ENCODE data around the gene PLA2G4D.

The PLA2G4D gene

DNA sequence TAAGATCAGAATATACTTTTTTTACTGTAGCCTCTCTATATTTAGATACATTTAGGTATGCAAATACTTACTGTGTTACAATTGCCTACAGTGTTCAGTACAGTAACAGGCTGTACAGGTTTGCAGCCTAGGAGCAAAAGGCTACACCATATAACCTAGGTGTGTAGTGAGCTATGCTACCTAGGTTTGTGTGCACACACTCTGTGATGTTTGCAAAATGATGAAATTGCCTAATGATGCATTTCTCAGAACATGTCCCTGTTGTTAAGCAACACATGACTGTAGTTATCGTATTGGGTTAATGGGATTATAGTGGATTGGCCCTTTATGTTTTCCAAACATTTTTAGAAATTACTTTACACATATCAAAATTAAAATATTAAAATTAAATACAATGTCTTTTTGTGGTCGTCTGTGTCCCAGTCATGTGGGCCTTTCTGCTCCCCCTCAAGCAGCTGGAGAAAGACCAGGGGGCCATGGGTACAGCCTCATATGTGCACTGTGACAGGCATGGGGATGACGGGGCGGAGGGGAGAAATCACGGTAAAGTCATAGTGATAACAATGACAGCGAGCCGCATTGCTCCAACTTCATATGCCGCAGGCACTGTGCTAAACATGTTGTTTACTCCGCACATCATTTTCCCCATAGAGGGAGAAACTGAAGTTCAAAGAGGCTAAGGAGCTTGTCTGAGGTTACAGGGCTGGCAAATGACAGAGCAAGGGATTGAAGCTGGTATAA, 46.1 kb downstream of the PLA2G4D start:
- DNase-seq, result no peak

DNA sequence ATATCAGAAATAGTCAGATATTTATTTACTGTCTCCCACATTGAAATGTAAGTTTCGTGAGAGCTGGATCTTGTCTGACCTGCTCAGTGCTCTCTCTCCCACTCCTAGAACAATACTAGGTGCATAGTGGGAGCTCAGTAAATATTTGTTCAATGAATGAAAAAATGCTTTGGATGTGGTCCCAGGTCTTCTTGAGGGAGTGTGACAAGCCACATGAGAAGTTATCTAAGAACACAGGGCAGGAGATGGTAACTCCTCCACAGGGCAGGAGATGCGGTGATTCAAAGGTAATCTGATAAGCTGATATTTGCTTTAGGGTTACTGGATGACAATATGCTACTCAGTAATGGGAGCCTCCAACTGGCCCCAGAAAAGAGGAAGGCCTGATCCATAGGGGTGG, 47.8 kb downstream of the PLA2G4D start:
- no peak for DNase-seq

DNA sequence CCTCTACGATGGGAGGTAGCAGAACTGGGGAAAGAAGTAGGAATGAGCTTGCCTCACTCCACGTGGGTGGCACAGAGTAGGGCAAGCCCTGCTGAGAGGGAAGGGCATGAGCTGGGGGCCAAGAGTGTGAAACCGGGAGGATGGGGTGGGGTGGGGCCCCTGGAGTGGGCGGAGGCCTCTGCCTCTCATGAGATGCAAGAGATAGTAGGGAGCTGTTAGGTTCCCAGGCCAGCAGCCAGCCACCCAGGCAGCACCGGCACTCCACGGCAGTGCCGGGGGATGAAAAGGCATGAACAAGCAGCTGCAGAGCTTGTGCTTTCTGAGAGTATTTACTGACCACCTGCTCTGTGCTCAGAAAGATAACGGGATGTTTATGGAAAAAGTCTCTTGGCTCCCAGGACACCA, 49.1 kb downstream of the PLA2G4D start:
- DNase-seq, result no peak

DNA sequence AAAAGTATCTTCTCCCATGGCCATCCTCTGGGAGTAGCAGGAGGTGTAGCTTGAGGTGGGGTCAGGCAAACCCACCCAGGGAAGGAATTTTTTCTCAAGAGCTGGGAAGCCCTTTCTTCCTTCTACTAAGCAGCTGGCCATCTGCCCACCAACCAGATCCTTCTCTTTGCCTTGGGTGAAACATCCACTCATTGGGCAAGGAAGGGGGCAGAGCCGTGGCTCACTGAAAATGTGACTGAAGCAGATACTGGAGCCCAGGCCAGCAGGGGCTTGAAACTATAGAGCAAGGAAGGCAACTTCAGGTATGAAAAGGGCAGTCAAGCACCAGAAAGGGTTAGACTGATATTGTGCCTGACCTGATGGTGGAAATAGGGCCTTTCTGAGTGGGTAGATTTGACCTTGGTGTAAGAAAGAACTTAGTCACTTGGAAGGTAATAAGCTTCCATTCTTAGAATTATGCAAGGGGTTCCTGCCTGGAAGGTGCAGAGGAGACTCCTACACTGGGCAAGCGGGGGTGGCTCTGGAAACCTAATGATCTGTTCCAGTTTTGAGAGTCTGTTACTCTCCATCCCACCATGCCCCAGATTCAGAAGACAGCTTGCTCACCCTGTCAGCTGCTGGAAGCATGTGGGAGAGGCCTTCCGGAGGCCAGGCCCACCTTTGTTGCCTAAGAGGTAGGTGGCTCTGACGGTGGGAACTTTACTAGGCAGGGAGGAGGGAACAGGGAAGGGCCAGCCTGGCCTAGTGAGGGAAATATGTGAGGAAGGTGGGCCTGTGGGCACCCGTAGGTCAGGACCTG, 51.6 kb downstream of the PLA2G4D start:
- no peak for DNase-seq

DNA sequence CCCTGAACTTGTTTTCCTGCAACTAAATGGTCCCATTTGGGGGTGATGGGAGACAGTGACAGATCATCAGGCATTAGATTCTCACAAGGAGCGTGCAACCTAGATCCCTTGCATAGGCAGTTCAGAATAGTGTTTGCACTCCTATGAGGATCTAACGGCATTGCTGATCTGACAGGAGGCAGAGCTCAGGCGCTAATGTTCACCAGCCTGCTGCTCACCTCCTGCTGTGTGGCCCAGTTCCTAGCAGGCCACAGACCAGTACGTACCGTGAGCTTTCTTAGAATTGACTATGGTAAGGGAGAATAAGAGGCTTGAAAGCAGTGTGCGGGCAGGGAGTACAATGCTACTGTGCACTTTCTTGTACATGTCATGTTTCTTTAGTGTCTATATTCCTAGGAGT, 56.0 kb downstream of the PLA2G4D start:
- DNase-seq, result no peak

DNA sequence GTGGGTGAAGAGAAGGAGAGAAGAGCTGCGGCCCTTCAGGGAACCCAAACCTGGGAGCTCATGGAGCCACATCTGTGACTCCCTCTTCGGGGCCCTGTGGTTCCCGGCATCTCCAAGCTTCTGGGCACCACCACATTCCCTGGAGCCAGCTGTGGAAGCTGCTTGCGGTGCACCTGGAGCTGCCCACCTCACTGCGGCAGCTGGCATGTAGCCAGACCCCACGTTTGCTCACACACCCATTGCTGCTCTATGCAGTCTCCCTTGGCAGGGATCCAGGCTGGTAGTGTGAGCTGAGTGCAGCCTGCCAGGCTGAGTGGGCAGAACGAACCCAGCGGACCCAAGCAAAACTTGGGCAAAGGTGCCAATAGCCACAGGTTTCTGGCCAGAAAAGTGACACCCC, 56.7 kb downstream of the PLA2G4D start:
- DNase-seq, result no peak

DNA sequence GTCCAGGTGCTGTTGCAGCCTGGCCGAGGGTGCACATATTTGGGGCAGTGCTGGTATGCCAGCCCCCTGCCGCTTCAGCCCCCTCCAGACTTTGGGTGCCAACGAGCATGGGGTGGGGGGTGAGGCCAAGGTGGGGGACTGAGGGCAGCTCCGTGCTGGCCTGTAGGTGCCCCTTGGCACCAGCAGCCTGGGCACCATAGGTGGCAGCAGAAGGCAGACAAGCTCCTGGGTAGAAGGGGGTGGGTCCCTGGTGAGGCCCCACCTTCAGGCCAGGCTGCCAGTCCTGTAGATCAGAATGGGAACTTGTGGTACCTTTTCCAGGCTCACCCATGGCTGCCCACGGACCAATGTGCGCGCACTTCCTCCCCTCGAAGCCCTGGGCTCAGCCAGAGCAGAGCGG, 57.4 kb downstream of the PLA2G4D start:
- no peak for DNase-seq

DNA sequence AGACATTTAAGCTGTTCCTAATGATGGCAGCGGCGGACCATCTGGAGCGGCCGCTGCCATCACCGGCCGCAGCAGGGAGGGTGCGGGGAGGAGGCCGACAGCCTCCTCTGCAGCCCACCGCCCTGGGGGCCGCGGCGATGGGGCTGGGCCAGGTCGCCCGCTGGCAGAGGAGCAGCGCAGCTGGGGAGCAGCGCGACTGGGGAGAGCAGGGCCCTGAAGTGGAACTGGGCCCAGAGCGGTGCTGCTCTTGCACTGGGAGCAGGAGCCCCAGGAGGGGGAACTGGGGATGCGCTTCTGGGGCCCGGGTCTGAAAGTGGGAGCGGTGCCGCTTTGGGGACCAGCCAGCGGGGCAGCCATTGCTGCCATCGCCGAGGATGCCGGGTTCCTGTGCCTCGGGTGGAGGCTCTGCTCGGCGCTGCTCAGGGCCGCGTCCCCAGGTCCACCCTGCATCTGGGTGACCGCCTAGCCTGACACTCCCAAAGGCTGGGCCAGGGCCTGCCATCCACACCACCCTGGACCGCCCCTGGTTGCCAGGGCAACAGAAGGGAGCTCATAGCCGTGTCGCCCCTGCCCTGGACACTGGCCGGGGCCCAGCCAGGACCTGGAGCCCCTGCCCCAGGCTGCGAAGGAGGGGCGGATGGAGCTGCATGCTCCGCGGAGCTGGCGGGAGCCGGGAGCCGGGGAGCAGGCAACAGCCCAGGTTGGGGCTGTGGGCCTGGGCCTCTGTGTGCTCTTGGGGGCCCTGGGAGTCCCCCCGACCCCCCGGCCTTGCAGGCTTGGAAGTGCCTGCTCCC, 58.1 kb downstream of the PLA2G4D start:
- DNase-seq, result no peak

DNA sequence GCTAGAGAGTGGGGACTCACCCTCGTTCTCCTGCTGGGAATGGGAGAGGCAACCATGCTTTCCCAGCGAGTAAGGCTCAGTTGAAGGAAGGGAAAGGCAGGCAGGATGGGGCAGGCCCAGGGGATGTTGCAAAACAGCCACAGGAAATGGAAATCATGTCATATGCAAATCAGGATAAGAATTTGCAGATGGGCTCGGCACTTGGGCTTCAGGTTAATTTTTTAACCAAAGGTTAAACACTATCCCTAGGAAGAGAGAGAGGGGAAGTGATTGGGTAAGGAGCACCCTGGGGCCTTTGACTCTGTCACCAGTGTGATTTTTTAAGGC, 59.0 kb downstream of the PLA2G4D start:
- no peak for DNase-seq

DNA sequence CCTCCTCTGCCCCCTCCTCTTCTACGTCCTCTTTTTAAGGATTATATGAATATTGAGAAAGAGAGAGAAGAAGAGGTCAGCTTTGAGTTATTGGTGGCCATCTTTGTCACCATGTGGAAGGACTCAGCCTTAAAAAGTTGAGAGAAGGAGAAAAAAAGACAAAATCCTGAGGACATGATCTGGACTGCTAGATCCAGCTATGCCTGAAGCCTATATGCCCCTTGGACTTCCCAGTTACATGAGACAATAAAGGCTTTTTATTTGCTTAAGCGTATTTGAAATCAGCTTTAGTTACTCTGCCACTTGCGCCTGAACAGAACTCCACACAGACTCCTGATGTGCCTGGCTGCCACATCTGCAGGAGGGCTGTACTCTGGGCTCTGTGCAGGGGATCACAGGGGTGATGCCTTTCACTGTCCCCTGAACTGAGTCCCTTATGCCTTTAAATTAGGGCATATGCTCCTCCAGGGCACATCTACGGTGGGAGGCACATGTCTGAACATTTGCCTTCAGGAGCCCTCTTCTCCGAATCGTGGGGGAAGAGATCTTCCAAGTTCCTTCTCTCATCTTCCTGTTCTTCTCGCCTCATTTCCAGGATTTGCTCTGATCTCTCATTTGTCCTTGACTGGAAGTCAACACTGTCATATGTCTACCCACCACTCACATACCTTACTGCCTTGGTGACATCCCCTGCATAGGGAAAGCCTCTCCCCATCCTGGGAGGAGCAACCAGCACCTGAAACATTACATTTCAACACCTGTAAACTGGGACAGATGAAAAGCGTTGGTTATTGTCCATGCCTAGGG, 59.5 kb downstream of the PLA2G4D start:
- no peak for DNase-seq

DNA sequence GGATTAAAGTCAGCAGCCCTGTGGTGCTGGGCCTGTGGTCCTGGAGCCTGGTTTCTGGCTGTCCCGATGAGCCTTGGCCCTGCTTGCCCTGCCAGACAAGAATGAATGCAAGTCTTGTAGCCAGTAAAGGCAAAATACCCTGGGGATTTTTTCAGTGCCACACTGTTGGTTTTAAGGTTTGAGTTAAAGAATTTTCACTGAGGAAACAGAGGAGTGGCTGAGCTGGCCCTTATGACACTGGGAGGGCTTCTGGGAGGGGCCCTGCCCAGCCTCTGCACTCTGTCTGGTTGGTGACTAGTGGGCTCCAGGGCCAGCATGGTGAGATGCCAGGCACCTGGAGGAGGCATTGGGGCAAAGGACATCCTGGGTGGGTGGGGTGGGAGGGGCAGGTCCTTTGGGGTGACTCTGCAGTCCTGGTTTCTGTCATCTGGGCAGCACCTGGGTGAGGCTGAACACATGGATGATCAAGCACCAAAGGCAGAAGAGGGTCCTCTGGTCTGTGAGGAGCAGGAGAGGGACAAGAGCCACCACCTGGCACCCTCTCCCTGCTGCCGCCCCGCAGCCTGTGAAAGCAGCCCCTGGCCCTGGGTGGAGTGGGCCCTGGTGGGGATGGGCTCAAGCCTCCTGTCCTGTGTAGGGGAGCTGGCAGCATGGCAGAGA, 61.0 kb downstream of the PLA2G4D start:
- DNase-seq, result no peak

DNA sequence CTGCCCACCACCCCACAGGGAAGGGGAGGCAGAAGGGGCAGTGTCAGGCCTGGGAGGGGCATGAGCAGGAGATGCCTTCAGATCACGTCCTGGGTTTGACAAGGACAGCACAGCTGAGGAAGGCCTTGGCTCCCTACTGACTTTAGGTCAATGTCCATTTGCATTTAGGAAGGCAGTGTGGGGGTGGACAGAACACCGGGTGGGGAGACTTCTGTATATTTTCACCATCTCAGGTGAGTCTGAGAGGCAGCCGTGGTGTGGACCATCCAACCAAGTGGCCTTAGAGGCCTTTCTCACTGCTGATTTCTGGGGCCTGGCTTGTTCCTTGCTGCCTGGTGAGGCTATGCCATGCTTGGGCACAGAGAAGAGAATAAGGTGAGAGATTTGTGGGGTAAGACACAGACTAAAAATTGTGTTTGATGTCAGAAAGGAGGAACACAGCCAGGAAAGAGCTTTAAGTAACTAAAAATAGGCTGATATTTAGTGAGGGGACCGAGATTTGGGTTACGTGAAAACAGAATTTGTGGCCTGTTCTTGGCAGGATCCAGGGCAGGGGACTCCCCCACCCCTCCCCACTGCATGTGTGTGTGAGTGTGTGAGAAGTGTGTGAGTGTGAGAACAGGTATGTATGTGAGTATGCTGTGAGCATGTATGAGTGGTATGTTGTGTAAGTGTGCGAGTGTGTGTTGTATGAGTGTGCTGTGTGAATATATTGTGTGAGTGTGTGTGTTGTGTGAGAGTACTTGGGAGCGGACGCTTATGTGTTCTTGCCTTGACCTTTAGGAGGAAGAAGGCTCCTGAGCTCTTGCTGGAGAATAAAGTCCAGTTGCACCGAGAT, 61.8 kb downstream of the PLA2G4D start:
- DNase-seq, result no peak

DNA sequence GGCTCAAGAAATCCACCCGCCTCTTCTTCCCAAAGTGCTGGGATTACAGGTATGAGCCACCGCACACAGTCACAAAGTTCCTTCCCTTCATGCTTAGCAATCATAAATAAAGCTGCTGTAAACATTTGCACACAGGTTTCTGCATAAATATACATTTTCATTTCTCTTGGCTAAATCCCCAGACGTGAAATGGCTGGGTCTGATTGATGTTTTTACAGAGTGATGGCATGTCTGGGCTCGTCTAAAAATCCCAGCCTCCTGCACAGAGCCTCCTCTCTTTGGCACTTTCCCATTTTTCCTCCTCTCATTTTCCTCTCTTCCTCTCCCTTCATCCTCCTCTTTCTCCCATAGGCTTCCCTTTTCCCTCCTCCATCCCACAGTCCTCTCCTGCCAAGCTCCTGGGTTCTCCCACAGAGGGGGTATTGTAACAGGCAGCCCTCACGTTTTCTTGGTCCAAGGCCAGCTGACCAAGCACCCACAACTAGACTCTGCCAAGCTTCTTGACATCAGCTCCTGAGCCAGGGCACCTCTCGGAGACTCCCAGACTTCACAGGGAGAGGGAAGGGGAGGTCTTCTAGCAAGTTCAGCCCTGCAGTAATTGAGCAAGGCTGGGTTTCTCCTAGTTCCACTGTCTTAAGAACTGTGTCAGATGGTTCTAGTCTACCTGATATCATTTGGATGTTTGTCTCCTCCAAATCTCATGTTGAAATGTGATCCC, 63.0 kb downstream of the PLA2G4D start:
- no peak for DNase-seq

DNA sequence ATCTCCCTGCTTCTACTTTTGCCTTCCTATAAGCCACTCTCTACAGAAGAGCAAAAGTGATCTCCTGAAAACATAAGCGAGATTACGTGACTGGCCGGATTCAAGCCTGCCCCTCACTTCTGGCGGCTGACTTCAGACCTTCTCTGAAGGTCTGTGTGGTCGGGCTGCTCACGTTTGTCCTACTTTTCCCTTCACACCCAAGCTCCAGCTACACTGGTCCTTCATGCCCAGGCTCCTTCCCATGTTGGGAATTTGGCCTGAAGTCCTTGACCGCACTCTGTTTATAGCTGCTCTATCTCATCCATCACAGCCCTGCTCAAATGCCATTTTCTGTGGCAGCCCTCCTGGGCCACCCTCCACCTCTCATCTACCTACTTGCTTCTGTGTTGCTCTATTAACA, 66.8 kb downstream of the PLA2G4D start:
- no peak for DNase-seq

DNA sequence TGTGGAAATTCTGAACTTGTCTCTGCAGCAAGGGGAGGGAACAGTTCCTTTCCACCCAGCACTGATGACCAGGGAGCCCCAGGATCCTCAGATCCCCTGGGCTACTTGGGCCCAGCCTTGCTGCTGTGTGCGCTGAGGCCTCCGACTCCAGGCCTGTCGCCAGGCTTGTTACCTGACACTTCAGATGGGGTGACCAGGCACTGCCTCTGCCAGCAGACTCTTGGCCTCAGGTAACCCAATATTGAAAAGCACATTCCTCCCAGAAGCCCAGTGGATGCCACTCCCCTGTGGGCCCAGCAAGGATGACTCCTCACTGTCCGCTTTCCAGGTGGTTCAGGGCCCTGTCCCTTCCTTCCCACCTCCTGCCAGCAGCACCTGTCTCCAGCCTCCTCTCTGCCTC, 70.1 kb downstream of the PLA2G4D start:
- DNase-seq, result no peak

DNA sequence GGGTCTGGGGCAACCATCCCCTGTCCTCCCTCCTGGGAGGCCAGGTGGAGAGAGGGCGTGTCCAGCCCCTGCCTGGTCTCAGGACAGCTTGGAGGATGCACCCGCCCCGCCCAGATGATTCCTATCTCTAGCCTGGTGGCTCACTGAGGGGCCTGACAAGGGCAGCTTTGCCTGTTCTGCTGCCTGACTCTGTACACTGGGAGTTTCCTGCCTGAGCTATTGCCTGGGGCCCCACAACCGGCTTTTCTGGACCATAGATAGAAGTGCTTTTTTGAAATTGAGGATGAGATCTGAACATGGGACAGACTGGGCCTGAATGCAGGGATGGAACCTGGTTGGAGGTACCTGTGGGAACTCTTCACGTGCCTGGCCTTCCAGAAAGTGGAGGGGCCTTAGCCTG, 72.8 kb downstream of the PLA2G4D start:
- DNase-seq, result no peak

DNA sequence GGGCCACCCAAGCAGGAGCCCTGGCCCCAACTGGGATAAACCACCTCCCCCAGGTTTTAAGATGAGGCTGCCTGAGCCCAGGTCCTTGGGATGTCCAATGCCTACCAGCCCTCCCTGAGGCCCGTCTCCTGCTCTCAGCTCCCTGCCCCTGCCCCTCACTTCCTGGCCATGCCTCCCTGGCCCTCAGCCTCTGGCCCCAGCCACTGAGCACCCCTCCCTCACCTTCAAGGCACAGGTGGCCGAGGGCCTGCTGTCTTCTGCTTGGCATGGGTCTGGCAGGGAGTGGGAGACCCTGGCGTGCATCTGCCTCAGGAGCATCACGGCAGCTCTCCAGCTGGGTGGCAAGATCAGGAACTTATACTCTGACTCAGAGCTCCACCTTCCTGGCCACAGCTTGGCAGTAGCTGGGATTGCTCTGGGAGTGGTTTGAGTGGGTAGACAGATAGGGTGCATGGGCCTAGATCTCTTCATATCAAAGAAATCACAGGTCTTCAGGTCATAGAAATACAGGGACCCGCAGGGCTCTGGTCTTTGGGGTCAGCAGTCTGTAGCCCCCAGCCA, 73.6 kb downstream of the PLA2G4D start, which contains the start of gene PLA2G4E:
PLA2G4E (minus strand) TSS at position 330 of the 561 bp plus-strand sequence; CDS start at position 318, 12 bp downstream.
- no peak for DNase-seq

DNA sequence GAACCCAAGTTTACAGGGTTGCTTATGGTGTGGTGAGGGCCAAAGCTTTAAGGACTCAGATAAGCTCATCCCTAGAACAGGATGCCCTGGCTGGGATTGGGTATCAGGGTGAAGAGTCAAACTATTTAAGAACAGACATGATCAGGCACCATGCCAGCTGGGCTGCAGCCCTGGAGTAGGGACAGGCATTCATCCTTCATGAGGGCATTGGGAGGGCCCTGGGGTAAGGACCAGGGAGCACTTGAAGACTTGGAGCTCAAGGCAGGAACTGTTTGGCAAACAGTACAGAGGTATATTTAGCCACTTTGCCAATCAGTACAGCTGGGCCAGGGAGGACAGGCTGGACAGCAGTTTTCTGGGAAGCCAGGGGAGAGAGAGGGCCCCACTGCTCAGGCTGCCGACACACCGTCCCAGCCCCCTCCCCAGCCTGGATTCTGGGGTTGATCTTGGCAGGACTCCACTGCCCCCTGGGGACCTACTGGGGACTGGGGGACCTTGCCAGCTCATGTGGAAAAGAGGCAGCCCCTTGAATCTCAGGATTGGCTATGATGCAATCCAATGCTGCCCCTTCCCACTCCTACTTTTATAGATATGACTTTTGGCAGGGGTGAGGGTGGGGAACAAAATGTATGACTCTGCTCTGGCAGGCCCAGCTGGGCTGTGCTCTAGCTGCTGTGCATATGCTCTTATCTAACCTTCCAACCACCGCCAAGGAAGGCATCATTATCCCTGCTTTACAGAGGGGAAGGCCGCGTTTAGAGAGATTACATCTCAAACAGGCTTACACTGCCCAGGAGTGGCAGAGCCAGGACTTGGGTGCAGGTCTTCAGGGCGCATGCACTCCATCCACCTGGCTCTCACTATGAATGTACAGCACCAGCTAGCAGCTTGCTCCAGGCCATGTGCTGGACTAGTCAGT, 75.8 kb downstream of the PLA2G4D start:
- no peak for DNase-seq

Measured in activated CD4-positive, alpha-beta T cell treated with anti-CD3 and anti-CD28 coated beads for 1 hour (primary cell).